GM21619 (cell line): ENCODE measurements around the gene HPS5.
"Not testable (repeated sequence)": the region's sequence is repeated elsewhere in the genome, so short reads cannot be mapped to it uniquely, and the experiment has no call there.

Experiments
- ATAC-seq: cut with Tn5 transposase; IDR thresholded peaks from one replicate; pipeline ENCODE4 v1.9.1; 2021; ENCODE audit not compliant: unreplicated experiment

The HPS5 gene

GRCh38 chr11:18271206-18271605 is 50.7 kb downstream of the HPS5 start:
- ATAC-seq: no peak

DNA sequence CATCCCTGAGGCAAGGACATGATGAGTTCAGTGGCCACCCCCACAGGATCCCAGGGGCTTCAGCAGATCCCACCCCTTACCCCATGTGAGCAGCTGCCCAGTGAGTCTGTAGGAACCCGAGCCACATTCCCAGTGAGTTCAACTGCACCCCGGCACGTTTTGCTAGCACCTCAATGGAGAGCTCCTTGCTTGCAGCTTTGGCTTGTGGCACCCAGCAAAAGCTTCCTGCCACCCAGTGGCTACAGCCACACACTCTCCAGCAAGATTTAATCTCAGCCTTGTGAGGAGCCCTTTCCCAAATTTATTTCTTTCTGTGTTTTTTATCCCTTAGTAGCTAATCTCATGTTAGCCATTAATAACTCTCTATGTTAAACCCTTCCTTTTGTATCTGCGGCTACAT is 51.8 kb downstream of the HPS5 start:
- ATAC-seq: no peak

DNA sequence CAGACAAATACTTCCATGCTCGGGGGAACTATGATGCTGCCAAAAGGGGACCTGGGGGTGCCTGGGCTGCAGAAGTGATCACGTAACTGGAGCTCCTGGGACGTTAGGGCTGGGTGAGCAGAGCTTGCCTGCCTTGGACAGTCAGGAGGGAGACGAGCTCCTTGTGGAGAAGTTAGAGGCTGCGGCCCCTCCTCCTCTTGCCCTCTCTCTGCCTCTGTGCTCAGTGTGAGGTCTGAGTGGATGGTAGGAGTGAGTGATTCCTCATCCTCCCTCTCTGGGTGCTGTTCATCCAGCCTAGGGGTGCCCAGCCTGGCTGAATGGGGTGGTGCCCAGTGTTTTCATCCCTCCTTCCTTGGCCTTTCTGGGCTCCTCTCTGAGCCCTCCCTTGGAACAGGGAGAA is 52.7 kb downstream of the HPS5 start:
- ATAC-seq: not testable (repeated sequence)

- peak; percentile 51 for ATAC-seq
Observed at GRCh38 chr11:18267335-18268133, 54.4 kb downstream of the HPS5 start.

DNA sequence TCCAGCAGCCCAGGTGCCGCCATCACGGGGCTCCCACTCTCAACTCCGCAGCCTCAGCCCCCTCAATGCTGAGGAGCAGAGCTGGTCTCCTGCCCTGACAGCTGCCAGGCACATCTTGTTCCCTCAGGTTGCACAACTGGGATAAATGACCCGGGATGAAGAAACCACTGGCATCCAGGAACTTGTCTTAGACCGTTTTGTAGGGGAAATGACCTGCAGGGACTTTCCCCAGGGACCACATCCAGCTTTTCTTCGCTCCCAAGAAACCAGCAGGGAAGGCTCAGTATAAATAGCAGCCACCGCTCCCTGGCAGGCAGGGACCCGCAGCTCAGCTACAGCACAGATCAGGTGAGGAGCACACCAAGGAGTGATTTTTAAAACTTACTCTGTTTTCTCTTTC is 56.0 kb downstream of the HPS5 start, which contains the start of gene SAA1:
Gene SAA1, plus strand, starts transcription at position 316 of the 400 bp plus-strand sequence. CDS start 624 bp downstream, outside the sequence.
- no peak for ATAC-seq

GRCh38 chr11:18264677-18265555 is 57.0 kb downstream of the HPS5 start:
- ATAC-seq: no peak

DNA sequence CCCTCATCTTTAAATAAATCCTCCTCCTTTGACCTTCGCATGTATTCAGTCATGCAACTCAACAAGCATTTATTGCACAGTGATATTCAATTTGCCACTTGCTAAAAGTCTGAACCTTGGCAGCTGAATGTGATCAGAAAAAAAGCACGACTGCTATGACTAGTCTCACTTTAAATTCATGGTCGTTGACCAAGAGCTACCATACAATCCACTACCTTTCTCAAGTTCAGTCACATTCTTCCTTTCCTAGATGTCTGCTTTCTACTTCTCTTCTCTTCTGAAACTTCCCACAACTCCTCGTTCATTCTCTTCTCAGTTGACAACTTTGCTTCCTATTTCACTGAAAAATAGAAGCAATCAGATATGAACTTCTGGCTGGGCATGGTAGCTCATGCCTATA is 57.9 kb downstream of the HPS5 start:
- no peak for ATAC-seq

DNA sequence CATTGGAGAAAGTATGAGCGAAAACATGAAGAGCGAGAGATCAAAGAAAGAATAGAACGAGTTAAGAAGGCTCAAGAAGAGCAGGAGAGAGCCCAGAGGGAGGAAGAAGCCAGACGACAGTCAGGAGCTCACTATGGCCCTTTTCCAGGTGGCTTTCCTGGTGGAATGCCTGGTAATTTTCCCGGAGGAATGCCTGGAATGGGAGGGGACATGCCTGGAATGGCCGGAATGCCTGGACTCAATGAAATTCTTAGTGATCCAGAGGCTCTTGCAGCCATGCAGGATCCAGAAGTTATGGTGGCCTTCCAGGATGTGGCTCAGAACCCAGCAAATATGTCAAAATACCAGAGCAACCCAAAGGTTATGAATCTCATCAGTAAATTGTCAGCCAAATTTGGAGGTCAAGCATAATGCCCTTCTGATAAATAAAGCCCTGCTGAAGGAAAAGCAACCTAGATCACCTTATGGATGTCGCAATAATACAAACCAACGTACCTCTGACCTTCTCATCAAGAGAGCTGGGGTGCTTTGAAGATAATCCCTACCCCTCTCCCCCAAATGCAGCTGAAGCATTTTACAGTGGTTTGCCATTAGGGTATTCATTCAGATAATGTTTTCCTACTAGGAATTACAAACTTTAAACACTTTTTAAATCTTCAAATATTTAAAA is 59.1 kb downstream of the HPS5 start:
- not testable (repeated sequence) for ATAC-seq

DNA sequence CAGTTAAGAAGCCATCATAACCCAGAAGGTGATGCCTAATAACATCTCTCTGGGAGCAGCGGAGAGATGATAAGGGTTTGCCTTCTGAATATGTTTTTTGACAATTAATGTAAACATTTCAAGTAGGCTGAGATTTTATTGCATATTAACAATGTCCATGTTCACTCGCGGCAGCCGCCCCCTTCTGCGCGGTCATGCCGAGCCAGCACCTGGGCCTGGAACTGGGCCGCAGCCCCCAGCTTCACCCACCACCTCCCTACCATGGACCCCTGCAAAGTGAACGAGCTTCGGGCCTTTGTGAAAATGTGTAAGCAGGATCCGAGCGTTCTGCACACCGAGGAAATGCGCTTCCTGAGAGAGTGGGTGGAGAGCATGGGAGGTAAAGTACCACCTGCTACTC is 60.2 kb downstream of the HPS5 start:
- no peak for ATAC-seq

DNA sequence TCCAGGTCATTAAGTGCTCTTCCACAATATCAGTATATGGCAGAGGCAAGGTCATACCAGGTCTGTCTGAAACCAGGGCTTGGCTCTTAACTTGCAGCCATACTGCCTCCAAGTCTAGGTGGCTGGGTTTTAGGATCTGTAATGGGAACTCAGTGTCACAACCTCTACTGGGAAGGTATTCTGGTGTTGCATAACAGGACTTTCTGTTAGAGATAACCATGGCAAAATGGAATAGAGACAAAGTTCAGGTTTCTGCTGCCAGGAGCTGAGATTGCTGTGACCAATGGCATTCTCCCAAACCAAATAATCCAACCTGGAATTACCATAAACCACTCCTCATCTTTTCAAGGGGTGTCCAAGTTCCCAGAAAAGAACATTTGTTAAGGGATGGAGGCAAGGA is 62.7 kb downstream of the HPS5 start:
- ATAC-seq: no peak

- ATAC-seq: no peak
Observed at GRCh38 chr11:18254781-18255361, 67.1 kb downstream of the HPS5 start.

GRCh38 chr11:18253778-18254338 is 68.1 kb downstream of the HPS5 start:
- no peak for ATAC-seq

DNA sequence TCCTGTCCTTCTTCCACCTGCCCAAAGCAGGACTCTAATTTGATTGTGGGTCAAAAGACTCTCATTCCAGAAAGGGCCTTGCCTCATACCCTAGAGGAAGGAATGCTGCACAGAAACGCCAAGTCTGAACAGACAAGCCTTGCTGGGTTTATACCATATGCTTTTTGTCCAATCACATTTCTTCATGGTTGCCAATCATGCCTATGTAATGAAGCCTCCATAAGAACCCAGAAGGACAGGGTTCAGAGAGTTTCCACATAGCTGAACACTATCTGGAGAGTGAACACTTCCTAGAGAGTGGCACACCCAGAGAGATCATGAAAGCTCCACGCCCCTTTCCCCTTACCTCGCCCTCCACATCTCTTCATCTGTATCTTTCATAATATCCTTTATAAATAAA is 68.7 kb downstream of the HPS5 start:
- ATAC-seq: no peak

- ATAC-seq: no peak
Observed at GRCh38 chr11:18248561-18248960, 73.4 kb downstream of the HPS5 start, which contains the start of gene SAA2. Gene SAA2, minus strand, starts transcription at chr11:18248668. Its CDS starts 657 bp downstream, at chr11:18248011.

- not testable (repeated sequence) for ATAC-seq
Observed at GRCh38 chr11:18247191-18247581, 74.8 kb downstream of the HPS5 start.

- ATAC-seq: peak; percentile 75
Observed at GRCh38 chr11:18246379-18247190, 75.4 kb downstream of the HPS5 start.

DNA sequence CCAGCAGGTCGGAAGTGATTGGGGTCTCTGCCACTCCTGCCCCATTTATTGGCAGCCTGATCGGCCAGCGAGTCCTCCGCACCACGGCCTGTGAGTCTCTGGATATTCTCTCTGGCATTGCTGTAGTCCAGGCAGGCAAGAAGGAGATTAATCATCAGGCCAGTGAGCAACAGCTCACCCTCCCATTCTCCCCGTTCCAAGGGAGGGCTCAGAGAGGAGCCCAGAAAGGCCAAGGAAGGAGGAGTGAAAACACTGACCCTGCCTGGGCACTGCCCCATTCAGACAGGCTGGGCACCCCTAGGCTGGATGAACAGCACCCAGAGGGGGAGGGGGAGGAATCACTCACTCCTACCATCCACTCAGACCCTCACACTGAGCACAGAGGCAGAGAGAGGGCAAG is 76.5 kb downstream of the HPS5 start:
- no peak for ATAC-seq

- no peak for ATAC-seq
Observed at GRCh38 chr11:18243783-18244362, 78.1 kb downstream of the HPS5 start.

DNA sequence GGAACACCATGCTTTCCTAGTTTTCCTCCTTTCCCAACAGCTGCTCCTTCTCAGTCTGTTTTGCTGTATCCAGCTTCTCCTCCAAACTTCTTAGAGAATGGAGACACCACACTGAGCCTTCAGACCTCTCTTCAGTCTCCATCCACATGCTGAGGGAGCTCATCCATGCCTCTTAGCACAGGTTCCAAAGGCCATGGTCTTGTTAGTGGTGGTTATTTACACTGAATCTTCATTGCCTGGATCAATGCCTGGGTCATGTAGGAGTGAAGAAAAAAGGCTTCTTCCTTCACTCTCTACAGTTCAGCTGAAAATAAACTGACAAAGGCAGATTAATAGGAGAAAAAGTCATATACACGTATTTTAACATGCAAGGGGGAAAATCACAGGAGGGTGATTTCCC is 82.3 kb downstream of the HPS5 start:
- no peak for ATAC-seq
